ENCODE measurements around the gene TTBK1. TPM values are rescaled to one million over a fixed set of nuclear protein-coding genes. Genes with fewer than 3 reads are reported as not detected.

TTBK1 gene
- total RNA-seq, 1 donor from 2014 or later, result under 0.01 TPM

GRCh38 chr6:43221046-43221972 lies 22.0 kb upstream of the TTBK1 start:
- H3K4me3 ChIP-seq (ENCODE audit: low read depth, low read length), result no peak overlapping the region
- no peak for TF ChIP-seq CTCF (conservative IDR thresholded peaks at IDR 0.05; ENCODE audit: low read depth, low read length)
- no peak for DNase-seq (ENCODE audit: low read depth)

- no peak overlapping the region for H3K4me3 ChIP-seq (ENCODE audit: low read depth, low read length)
- DNase-seq (ENCODE audit: low read depth), result no peak
- TF ChIP-seq CTCF (conservative IDR thresholded peaks at IDR 0.05; ENCODE audit: low read depth, low read length), result no peak
Observed at GRCh38 chr6:43222418-43223059, 20.7 kb upstream of the TTBK1 start.

- no peak for TF ChIP-seq CTCF (conservative IDR thresholded peaks at IDR 0.05; ENCODE audit: low read depth, low read length)
- no peak for DNase-seq (ENCODE audit: low read depth)
- no peak overlapping the region for H3K4me3 ChIP-seq (ENCODE audit: low read depth, low read length)
Observed at GRCh38 chr6:43223175-43223574, 20.1 kb upstream of the TTBK1 start.

- no peak for TF ChIP-seq CTCF (conservative IDR thresholded peaks at IDR 0.05; ENCODE audit: low read depth, low read length)
- H3K4me3 ChIP-seq (ENCODE audit: low read depth, low read length), result no peak overlapping the region
- DNase-seq (ENCODE audit: low read depth), result no peak
Observed at GRCh38 chr6:43226192-43226851, 17.0 kb upstream of the TTBK1 start.

GRCh38 chr6:43228951-43229802 lies 14.1 kb upstream of the TTBK1 start, which contains the start of gene DNPH1:
Gene DNPH1 (minus strand): TSS chr6:43229481. CDS start chr6:43229456, 25 bp downstream.
- DNase-seq (ENCODE audit: low read depth), result no peak
- H3K4me3 ChIP-seq (ENCODE audit: low read depth, low read length), result peak within 1 kb of the TSS; percentile 57
- peak; percentile 73 for TF ChIP-seq CTCF (conservative IDR thresholded peaks at IDR 0.05; ENCODE audit: low read depth, low read length)

All from epithelial cell of proximal tubule (primary cell).